ENCODE results near the gene TPRN. TPM values are rescaled to one million over a fixed set of nuclear protein-coding genes. Genes with fewer than 3 reads are reported as not detected.

TPRN gene
- polyA plus RNA-seq, 1 experiment = 2.8 TPM

- CTCF ChIA-PET = interaction anchor here (0.5 to 0.6 kb wide), 2 partner anchors 73 to 182 kb away, joined by 3 read pairs; no protein-coding TSS in a partner anchor
- no peak overlapping the region for H3K27ac ChIP-seq (ENCODE audit: low read depth, low read length)
- H3K9me3 ChIP-seq (ENCODE audit: control insufficient read depth, insufficient read depth, low read length) = no peaks in the 10 kb centered on the region; the same call in 1 of the 2 replicates
- TF ChIP-seq, protein P1, sequence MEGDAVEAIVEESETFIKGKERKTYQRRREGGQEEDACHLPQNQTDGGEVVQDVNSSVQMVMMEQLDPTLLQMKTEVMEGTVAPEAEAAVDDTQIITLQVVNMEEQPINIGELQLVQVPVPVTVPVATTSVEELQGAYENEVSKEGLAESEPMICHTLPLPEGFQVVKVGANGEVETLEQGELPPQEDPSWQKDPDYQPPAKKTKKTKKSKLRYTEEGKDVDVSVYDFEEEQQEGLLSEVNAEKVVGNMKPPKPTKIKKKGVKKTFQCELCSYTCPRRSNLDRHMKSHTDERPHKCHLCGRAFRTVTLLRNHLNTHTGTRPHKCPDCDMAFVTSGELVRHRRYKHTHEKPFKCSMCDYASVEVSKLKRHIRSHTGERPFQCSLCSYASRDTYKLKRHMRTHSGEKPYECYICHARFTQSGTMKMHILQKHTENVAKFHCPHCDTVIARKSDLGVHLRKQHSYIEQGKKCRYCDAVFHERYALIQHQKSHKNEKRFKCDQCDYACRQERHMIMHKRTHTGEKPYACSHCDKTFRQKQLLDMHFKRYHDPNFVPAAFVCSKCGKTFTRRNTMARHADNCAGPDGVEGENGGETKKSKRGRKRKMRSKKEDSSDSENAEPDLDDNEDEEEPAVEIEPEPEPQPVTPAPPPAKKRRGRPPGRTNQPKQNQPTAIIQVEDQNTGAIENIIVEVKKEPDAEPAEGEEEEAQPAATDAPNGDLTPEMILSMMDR (IDR thresholded peaks at IDR 0.05; ENCODE audit: low read depth, low read length) = no peak
- POLR2A ChIA-PET = interaction anchor here (0.6 to 1.9 kb wide), 2 partner anchors 12 to 24 kb away, joined by 3 to 7 read pairs; partner anchors contain the start of gene TUBB4B
- H3K27me3 ChIP-seq (ENCODE audit: control insufficient read depth, insufficient read depth, low read length) = no peaks in the 10 kb centered on the region
- DNase-seq (ENCODE audit: low read depth, low spot score) = no peak
- H3K4me3 ChIP-seq (ENCODE audit: low read depth, low read length) = no peak overlapping the region
Observed at GRCh38 chr9:137228968-137229896, 28.7 kb upstream of the TPRN start.

DNA sequence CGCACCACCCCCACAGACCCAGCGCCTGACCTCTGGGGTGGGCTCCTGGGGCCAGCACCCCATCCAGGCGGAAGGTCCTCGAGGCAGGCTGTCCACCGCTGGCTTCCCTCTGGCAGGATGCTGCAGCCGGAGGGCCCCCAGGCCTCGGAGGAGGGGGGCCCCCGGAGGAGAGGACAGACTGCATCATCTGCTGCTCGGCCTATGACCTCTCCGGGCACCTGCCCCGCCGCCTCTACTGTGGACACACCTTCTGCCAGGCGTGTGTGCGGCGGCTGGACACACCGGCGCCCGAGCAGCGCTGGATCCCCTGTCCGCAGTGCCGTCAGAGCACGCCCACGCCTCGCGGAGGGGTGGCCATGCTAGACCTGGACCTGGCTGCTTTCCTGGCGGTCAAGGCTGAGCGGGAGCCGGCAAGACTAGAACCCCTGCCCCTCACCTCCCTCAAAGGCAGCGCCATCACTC is 28.0 kb upstream of the TPRN start:
- H3K27ac ChIP-seq (ENCODE audit: low read depth, low read length) = no peak overlapping the region
- no peak for DNase-seq (ENCODE audit: low read depth, low spot score)
- H3K4me3 ChIP-seq (ENCODE audit: low read depth, low read length) = no peak overlapping the region
- ChIA-PET CTCF (interaction anchor here (1.2 to 2.4 kb wide), 5 partner anchors 8 to 200 kb away, joined by 3 to 14 read pairs (median 8); no protein-coding TSS in a partner anchor), POLR2A (interaction anchor here (1.8 kb wide), 1 partner anchor 12 kb away, joined by 7 read pairs; the partner anchor contains the start of gene TUBB4B)
- no peaks in the 10 kb centered on the region; the same call in 1 of the 2 replicates for H3K9me3 ChIP-seq (ENCODE audit: control insufficient read depth, insufficient read depth, low read length)
- H3K27me3 ChIP-seq (ENCODE audit: control insufficient read depth, insufficient read depth, low read length) = no peaks in the 10 kb centered on the region
- TF ChIP-seq, protein P1 (IDR thresholded peaks at IDR 0.05; ENCODE audit: low read depth, low read length) = no peak

DNA sequence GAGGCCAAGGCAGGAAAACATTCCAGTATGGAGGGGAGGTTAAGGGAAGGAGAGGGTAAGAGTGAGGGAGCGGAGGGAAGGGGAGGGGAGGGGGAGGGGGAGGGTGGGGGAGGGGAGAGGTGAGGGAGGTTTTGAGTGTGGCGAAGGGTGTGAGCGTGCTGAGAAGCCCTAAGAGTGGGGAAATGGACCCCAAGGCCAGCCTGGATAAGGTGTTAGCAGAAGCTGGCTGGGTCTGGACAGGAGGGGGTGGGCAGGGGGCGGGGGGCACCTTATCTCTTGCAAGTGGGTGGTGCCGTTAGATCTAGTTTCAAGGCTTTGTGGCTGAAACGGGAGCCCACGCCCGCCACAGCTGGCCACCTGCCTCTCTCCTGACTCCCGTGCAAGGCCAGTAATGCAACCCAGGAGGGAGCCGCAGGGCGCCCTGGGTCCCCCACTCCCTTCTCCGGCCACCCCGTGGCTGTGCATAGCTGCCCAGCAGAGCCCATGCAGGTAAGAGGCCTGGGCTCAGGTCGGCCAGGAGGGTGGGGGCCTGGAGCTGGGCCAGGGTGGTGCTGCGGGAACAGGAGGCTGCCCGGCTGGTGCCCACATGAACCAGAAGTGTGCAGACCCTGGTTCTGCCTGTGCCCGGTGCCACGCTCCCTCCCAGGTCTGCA is 27.4 kb upstream of the TPRN start:
- no peaks in the 10 kb centered on the region for H3K27me3 ChIP-seq (ENCODE audit: control insufficient read depth, insufficient read depth, low read length)
- H3K4me3 ChIP-seq (ENCODE audit: low read depth, low read length) = no peak overlapping the region
- TF ChIP-seq, protein P1 (IDR thresholded peaks at IDR 0.05; ENCODE audit: low read depth, low read length) = no peak
- POLR2A ChIA-PET = interaction anchor here (0.8 to 1.8 kb wide), 4 partner anchors 12 to 141 kb away, joined by 3 to 7 read pairs (median 4); partner anchors contain the start of genes MAN1B1 and TUBB4B
- no peaks in the 10 kb centered on the region; the same call in 1 of the 2 replicates for H3K9me3 ChIP-seq (ENCODE audit: control insufficient read depth, insufficient read depth, low read length)
- CTCF ChIA-PET = interaction anchor here (0.7 to 2.4 kb wide), 9 partner anchors 9 to 199 kb away, joined by 3 to 14 read pairs (median 5); no protein-coding TSS in a partner anchor
- H3K27ac ChIP-seq (ENCODE audit: low read depth, low read length) = no peak overlapping the region
- no peak for DNase-seq (ENCODE audit: low read depth, low spot score)

DNA sequence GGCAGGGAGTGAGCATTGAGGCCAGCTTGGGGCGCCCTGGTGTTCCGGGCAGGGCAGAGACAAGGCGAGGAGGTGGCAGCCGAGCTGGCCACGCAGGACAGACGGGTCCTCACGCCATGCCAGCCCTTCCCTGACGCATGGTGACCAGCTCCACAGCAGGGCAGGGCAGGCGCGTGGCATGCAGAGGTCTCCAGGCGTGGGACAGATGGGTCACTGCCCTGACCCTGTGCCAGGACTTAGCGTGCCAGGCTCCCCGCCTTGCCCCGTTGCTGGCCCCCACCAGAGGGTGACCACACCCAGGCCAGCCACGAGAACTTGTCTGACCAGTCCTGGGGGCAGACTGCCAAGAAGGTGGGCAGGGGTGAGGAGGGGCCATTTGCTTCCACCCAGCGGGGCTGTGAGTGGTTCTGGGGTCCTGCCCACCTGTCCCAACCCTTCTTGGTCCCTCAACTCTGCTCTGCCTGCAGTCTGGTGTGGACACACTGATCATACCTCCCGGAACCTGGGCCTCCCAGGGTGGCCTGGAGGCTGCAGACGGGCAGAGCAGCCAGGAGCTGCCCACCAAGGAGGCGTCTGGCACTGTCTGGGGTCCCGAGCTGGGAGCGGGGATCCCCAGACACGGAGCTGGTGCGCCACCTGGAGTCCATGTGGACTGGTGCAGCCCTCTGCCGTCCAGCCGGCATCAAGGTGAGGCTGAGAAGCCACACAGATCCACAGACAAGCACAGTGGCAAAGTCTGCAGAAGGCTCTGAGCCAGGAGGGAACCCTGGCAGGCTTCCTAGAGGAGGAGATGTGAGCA is 26.7 kb upstream of the TPRN start, which contains the start of gene RNF224:
Gene RNF224, plus strand, starts transcription at position 449 of the 799 bp plus-strand sequence. CDS start 834 bp downstream, outside the sequence.
- Histone ChIP-seq H3K9me3 (ENCODE audit: control insufficient read depth, insufficient read depth, low read length) (no peaks in the 10 kb centered on the region; the same call in 1 of the 2 replicates), H3K4me3 (ENCODE audit: low read depth, low read length) (no peak within 1 kb of the TSS), H3K27ac (ENCODE audit: low read depth, low read length) (no peak within 1 kb of the TSS), H3K27me3 (ENCODE audit: control insufficient read depth, insufficient read depth, low read length) (no peaks in the 10 kb centered on the region)
- CTCF ChIA-PET = interaction anchor here (0.6 to 2.4 kb wide), 12 partner anchors 9 to 199 kb away, joined by 3 to 14 read pairs (median 4); no protein-coding TSS in a partner anchor
- DNase-seq (ENCODE audit: low read depth, low spot score) = peak; percentile 38
- TF ChIP-seq, protein P1 (IDR thresholded peaks at IDR 0.05; ENCODE audit: low read depth, low read length) = peak; percentile 85
- POLR2A ChIA-PET = interaction anchor here (0.8 to 1.8 kb wide), 4 partner anchors 13 to 140 kb away, joined by 3 to 7 read pairs (median 4); partner anchors contain the start of genes MAN1B1 and TUBB4B

All from AG04450 (cell line).